IgD-negative memory B cell (primary cell): Measurements from ENCODE around the gene VEGFB. TPM values are rescaled to one million over a fixed set of nuclear protein-coding genes. Genes with fewer than 3 reads are reported as not detected.

ENCODE experiments used
- polyA plus RNA-seq: library from polyadenylated mRNA; unstranded; fragments of 300-500 nt; fragmentation: Illumina TruSeq; gene quantifications from one replicate; pipeline ENCODE4 v1.2.3, GENCODE V29; 2021

Gene VEGFB
- polyA plus RNA-seq, 1 donor from 2014 or later, result 34.8 TPM

Other genes starting within 250 kb of the VEGFB start
- 117 TPM for gene OTUB1, start 248.1 kb upstream of the VEGFB start, polyA plus RNA-seq
- not detected for gene FLRT1, start 198.7 kb upstream of the VEGFB start, polyA plus RNA-seq
- 9.7 TPM for gene MACROD1, start 68.5 kb upstream of the VEGFB start, polyA plus RNA-seq
- 102 TPM for gene STIP1, start 48.4 kb upstream of the VEGFB start, polyA plus RNA-seq
- gene FERMT3, start 27.9 kb upstream of the VEGFB start, polyA plus RNA-seq, result 149 TPM
- gene TRPT1, start 8.4 kb upstream of the VEGFB start, polyA plus RNA-seq, result 75.0 TPM
- 56.6 TPM for gene NUDT22, start 8.3 kb upstream of the VEGFB start, polyA plus RNA-seq
- gene DNAJC4, start 4.0 kb upstream of the VEGFB start, polyA plus RNA-seq, result 49.3 TPM
- 101 TPM for gene FKBP2, start 6.5 kb downstream of the VEGFB start, polyA plus RNA-seq
- 48.1 TPM for gene PPP1R14B, start 12.4 kb downstream of the VEGFB start, polyA plus RNA-seq
- 0.33 TPM for gene PLCB3, start 16.9 kb downstream of the VEGFB start, polyA plus RNA-seq
- gene BAD, start 50.1 kb downstream of the VEGFB start, polyA plus RNA-seq, result 53.2 TPM
- 19.7 TPM for gene GPR137, start 51.3 kb downstream of the VEGFB start, polyA plus RNA-seq
- not detected for gene KCNK4, start 56.7 kb downstream of the VEGFB start, polyA plus RNA-seq
- not detected for gene CATSPERZ, start 65.8 kb downstream of the VEGFB start, polyA plus RNA-seq
- gene ESRRA, start 70.9 kb downstream of the VEGFB start, polyA plus RNA-seq, result 11.2 TPM
- 560 TPM for gene TRMT112, start 83.0 kb downstream of the VEGFB start, polyA plus RNA-seq
- gene PRDX5, start 83.5 kb downstream of the VEGFB start, polyA plus RNA-seq, result 185 TPM
- 33.0 TPM for gene CCDC88B, start 105.6 kb downstream of the VEGFB start, polyA plus RNA-seq
- 12.2 TPM for gene RPS6KA4, start 124.6 kb downstream of the VEGFB start, polyA plus RNA-seq